CD14-positive monocyte (primary cell): Measurements from ENCODE around the gene TSC22D3. TPM values are rescaled to one million over a fixed set of nuclear protein-coding genes. Genes with fewer than 3 reads are reported as not detected.

Experiments
- DNase-seq, 3 donors: peaks; one replicate each; pipeline ENCODE4 v3.0.0-alpha.2; 2011 to 2022
- H2AFZ ChIP-seq: 2 replicates; pipeline ENCODE4 v1.6.0; 2012; ENCODE audit warnings: mild to moderate bottlenecking, low read depth, low read length, inconsistent platforms; ENCODE audit not compliant: insufficient read depth, poor library complexity, severe bottlenecking
- H3K27ac ChIP-seq, 2 donors: 1 replicate in 1 of 2; 2 replicates in 1 of 2; pipeline ENCODE4 v1.5.1; 2012 to 2013; ENCODE audit warnings: low read length in 2 of 2, control low read depth in 1 of 2, inconsistent platforms in 1 of 2, low read depth in 1 of 2, mild to moderate bottlenecking in 1 of 2
- H3K27me3 ChIP-seq, 2 donors: one replicate each; pipeline versions ENCODE4 v1.6.0 to v1.6.1; 2011 to 2013; ENCODE audit warnings: low read length in 2 of 2; ENCODE audit not compliant: control insufficient read depth in 2 of 2, insufficient read depth in 2 of 2
- H3K36me3 ChIP-seq, 2 donors: replicated peaks in 1 of 2; 1 replicate in 1 of 2; 2 replicates in 1 of 2; pipeline versions ENCODE4 v1.5.1 to v1.6.1; 2012 to 2013; ENCODE audit warnings: low read length in 2 of 2, control low read depth in 1 of 2, inconsistent platforms in 1 of 2, mild to moderate bottlenecking in 1 of 2; ENCODE audit not compliant: insufficient read depth in 2 of 2, control insufficient read depth in 1 of 2
- H3K4me1 ChIP-seq, 2 donors: 1 replicate in 1 of 2; 2 replicates in 1 of 2; pipeline versions ENCODE4 v1.5.1 to v1.6.1; 2012 to 2013; ENCODE audit warnings: low read length in 2 of 2, control low read depth in 1 of 2, inconsistent platforms in 1 of 2, mild to moderate bottlenecking in 1 of 2, moderate library complexity in 1 of 2; ENCODE audit not compliant: insufficient read depth in 2 of 2, control insufficient read depth in 1 of 2
- H3K4me2 ChIP-seq: replicated peaks from 2 replicates; pipeline ENCODE3; 2012; ENCODE audit warnings: low read length, moderate library complexity, mild to moderate bottlenecking; ENCODE audit not compliant: poor library complexity, severe bottlenecking; ENCODE audit errors: extremely low read depth
- H3K4me3 ChIP-seq, 3 experiments: fragments of 200-600 bp in 1 of 3; sonication (generic) in 1 of 3; replicated peaks in 1 of 3; 1 replicate in 2 of 3; 2 replicates in 1 of 3; pipeline ENCODE4 v1.5.1; 2011 to 2013; ENCODE audit warnings: low read length in 3 of 3, mild to moderate bottlenecking in 3 of 3, control low read depth in 2 of 3, low read depth in 2 of 3, inconsistent platforms in 1 of 3, moderate library complexity in 1 of 3
- H3K79me2 ChIP-seq: 2 replicates; pipeline ENCODE4 v1.6.0; 2012; ENCODE audit warnings: mild to moderate bottlenecking, control low read depth, inconsistent platforms, low read length, moderate library complexity; ENCODE audit not compliant: insufficient read depth
- H3K9ac ChIP-seq: 2 replicates; pipeline ENCODE4 v1.6.0; 2017; ENCODE audit warnings: low read length, mild to moderate bottlenecking; ENCODE audit not compliant: insufficient read depth, poor library complexity, severe bottlenecking
- H3K9me3 ChIP-seq, 2 donors: replicated peaks in 1 of 2; 1 replicate in 1 of 2; 2 replicates in 1 of 2; pipeline versions ENCODE4 v1.5.1 to v1.6.1; 2012 to 2013; ENCODE audit warnings: low read length in 2 of 2, control low read depth in 1 of 2; ENCODE audit not compliant: control insufficient read depth in 1 of 2, insufficient read depth in 1 of 2
- H4K20me1 ChIP-seq: 2 replicates; pipeline ENCODE4 v1.6.0; 2012; ENCODE audit warnings: mild to moderate bottlenecking, low read length, control low read depth, moderate library complexity; ENCODE audit not compliant: insufficient read depth
- H3K27ac Mint-ChIP-seq, 7 donors: one replicate each; pipeline ENCODE4 v1.8.0; 2020; ENCODE audit warnings: mild to moderate bottlenecking in 7 of 7, mixed read lengths in 7 of 7, moderate library complexity in 6 of 7, inconsistent platforms in 2 of 7
- H3K27me3 Mint-ChIP-seq, 3 donors: one replicate each; pipeline ENCODE4 v1.8.0; 2021 to 2022; ENCODE audit warnings: low read depth in 3 of 3, mild to moderate bottlenecking in 3 of 3, mixed read lengths in 3 of 3, moderate library complexity in 3 of 3, inconsistent platforms in 1 of 3
- H3K36me3 Mint-ChIP-seq, 2 donors: one replicate each; pipeline ENCODE4 v1.8.0; 2020; ENCODE audit warnings: mixed read lengths in 2 of 2, inconsistent platforms in 1 of 2, mild to moderate bottlenecking in 1 of 2
- H3K4me1 Mint-ChIP-seq: one replicate; pipeline ENCODE4 v1.8.0; 2020; ENCODE audit warnings: mild to moderate bottlenecking, mixed read lengths
- H3K4me3 Mint-ChIP-seq, 2 donors: one replicate each; pipeline ENCODE4 v1.8.0; 2020; ENCODE audit warnings: mild to moderate bottlenecking in 2 of 2, mixed read lengths in 2 of 2, moderate library complexity in 1 of 2
- H3K9me3 Mint-ChIP-seq, 7 donors: one replicate each; pipeline ENCODE4 v1.8.0; 2020 to 2022; ENCODE audit warnings: mixed read lengths in 7 of 7, mild to moderate bottlenecking in 6 of 7, moderate library complexity in 6 of 7, inconsistent platforms in 2 of 7
- CTCF ChIP-seq: fragments of 200-600 bp; IDR thresholded peaks from one replicate; pipeline ENCODE4 v1.8.0; 2022; ENCODE audit warnings: antibody characterized with exemption, mild to moderate bottlenecking
- WGBS: methylation state at CpG from one replicate; pipeline ENCODE4 v1.1.5; 2013; ENCODE audit warnings: missing lambda C conversion rate; ENCODE audit not compliant: insufficient coverage; 5-methylcytosine and 5-hydroxymethylcytosine counted together
- intact Hi-C, 2 donors: fragments of 100-400 bp; cut with micrococcal nuclease; formaldehyde crosslinking; loops; one replicate each; pipeline versions ENCODE4 v1.15.0 to v1.15.1; 2023
- polyA plus RNA-seq, 3 donors: library from polyadenylated mRNA; depleted of rRNA in 1 of 3; unstranded in 2 of 3; stranded (reverse) in 1 of 3; fragments of 300-500 nt in 2 of 3; fragments of >200 nt in 1 of 3; fragmentation: Illumina TruSeq in 2 of 3; gene quantifications; 1 replicate in 2 of 3; 2 replicates in 1 of 3; pipeline ENCODE4 v1.2.3, GENCODE V29; 2012 to 2021

The TSC22D3 gene
- polyA plus RNA-seq, 3 donors, result 171 to 1,562 (median 326) TPM

GRCh38 chrX:107755721-107756120, 19.9 kb downstream of the TSC22D3 start:
- no peak for TF ChIP-seq CTCF
- Histone ChIP-seq H3K27me3 (no peaks in the 10 kb centered on the region), H3K4me1 (peaks cover 13% of the 10 kb centered on the region in 2 donors), H3K79me2 (no peaks in the 10 kb centered on the region), H3K4me3 (no peak overlapping the region), H2AFZ (no peak overlapping the region), H3K27ac (no peak overlapping the region), H3K9me3 (no peaks in the 10 kb centered on the region), H3K36me3 (no peaks in the 10 kb centered on the region), H4K20me1 (no peaks in the 10 kb centered on the region), H3K4me2 (no peak overlapping the region), H3K9ac (no peak overlapping the region)
- H3K36me3 Mint-ChIP-seq, result no peaks in the 10 kb centered on the region
- H3K4me1 Mint-ChIP-seq, result peaks cover 11% of the 10 kb centered on the region
- WGBS, result 80% methylated on average over 1 of the region's 3 CpGs
- no peak overlapping the region for H3K4me3 Mint-ChIP-seq
- no peak for DNase-seq
- intact Hi-C loops, result no loop called here
- peaks cover 2 to 19% (median 5%) of the 10 kb centered on the region in 3 donors for H3K27me3 Mint-ChIP-seq
- peaks cover 0 to 3% (median 0%) of the 10 kb centered on the region in 7 donors for H3K9me3 Mint-ChIP-seq
- H3K27ac Mint-ChIP-seq, result no peak overlapping the region

DNA sequence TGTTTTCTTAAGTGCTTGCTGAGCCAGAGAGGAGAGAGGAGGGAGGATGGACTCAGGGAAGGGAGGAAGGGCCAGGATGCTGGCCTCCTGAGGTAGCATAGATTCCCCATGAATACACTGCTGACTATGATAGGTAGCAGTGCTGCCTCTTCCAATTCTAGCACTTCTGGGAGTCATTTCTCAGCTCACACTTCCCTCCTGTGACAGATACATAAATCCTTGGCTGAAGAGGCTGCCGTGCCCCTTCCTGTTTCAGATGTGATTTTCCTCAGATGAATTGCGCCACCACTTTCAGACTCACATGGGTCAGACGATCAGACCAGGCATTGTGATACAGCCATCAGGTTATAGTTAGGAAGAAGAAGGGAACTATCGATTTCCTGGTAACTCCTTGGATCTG, 22.4 kb downstream of the TSC22D3 start:
- Histone ChIP-seq H3K9me3 (no peaks in the 10 kb centered on the region), H3K36me3 (no peaks in the 10 kb centered on the region), H3K4me1 (peaks cover 13% of the 10 kb centered on the region in 2 donors), H3K27me3 (no peaks in the 10 kb centered on the region), H2AFZ (no peak overlapping the region), H3K27ac (no peak overlapping the region), H4K20me1 (no peaks in the 10 kb centered on the region), H3K9ac (no peak overlapping the region), H3K79me2 (no peaks in the 10 kb centered on the region), H3K4me3 (no peak overlapping the region), H3K4me2 (no peak overlapping the region)
- peak; percentile 29 to 57 (median 45) for DNase-seq
- no peaks in the 10 kb centered on the region for H3K36me3 Mint-ChIP-seq
- intact Hi-C loops, result no loop called here
- TF ChIP-seq CTCF, result no peak
- H3K4me3 Mint-ChIP-seq, result no peak overlapping the region
- H3K27ac Mint-ChIP-seq, result peak overlapping the region in 3 of 7 donors; percentile 28 to 46 (median 34)
- peaks cover 11% of the 10 kb centered on the region for H3K4me1 Mint-ChIP-seq
- WGBS, result no CpG with 5 or more reads among the region's 4 CpGs
- H3K27me3 Mint-ChIP-seq, result peaks cover 0 to 22% (median 3%) of the 10 kb centered on the region in 3 donors
- H3K9me3 Mint-ChIP-seq, result no peaks in the 10 kb centered on the region
